H1 (cell line): ENCODE data around the gene SHROOM3. TPM values are rescaled to one million over a fixed set of nuclear protein-coding genes. Genes with fewer than 3 reads are reported as not detected.

Experiments used
- CTCF ChIA-PET: fragments of 300-600 bp; sonication (Branson Sonifier 250); formaldehyde crosslinking; loops from one replicate; lab custom pipeline; 2021; ENCODE audit not compliant: partially characterized antibody; lab: Charles Lee
- POLR2A ChIA-PET: fragments of 300-600 bp; sonication (Branson Sonifier 250); formaldehyde crosslinking; loops from one replicate; lab custom pipeline; 2021; ENCODE audit warnings: inconsistent platforms; ENCODE audit not compliant: partially characterized antibody; lab: Charles Lee
- DNase-seq, 2 experiments: peaks; one replicate each; pipeline versions ENCODE4 v3.0.0 to v3.0.0-alpha.2; 2010 to 2022; ENCODE audit warnings: low spot score in 2 of 2, low read depth in 1 of 2, mixed read lengths in 1 of 2
- FAIRE-seq: peaks from 2 replicates; lab custom pipeline; 2011; peaks lifted over from hg19 to GRCh38; lab: Jason Lieb, UNC
- H2AFZ ChIP-seq: 2 replicates; pipeline ENCODE4 v1.8.1; 2012; ENCODE audit warnings: low read length, inconsistent platforms
- H2AK5ac ChIP-seq: 2 replicates; pipeline ENCODE4 v1.6.1; 2013; ENCODE audit warnings: low read depth, low read length
- H2BK120ac ChIP-seq: replicated peaks from 2 replicates; pipeline ENCODE3; 2013; ENCODE audit warnings: low read depth, low read length, inconsistent platforms
- H2BK12ac ChIP-seq: 2 replicates; pipeline ENCODE4 v1.6.1; 2013; ENCODE audit warnings: low read depth, low read length
- H2BK15ac ChIP-seq: 2 replicates; pipeline ENCODE4 v1.6.1; 2013; ENCODE audit warnings: low read length
- H2BK20ac ChIP-seq: 2 replicates; pipeline ENCODE4 v1.6.1; 2013; ENCODE audit warnings: low read length
- H2BK5ac ChIP-seq: 2 replicates; pipeline ENCODE4 v1.6.1; 2013; ENCODE audit warnings: low read depth, low read length
- H3K14ac ChIP-seq: 2 replicates; pipeline ENCODE4 v1.6.1; 2013; ENCODE audit warnings: inconsistent platforms; ENCODE audit not compliant: insufficient read length
- H3K18ac ChIP-seq: 2 replicates; pipeline ENCODE4 v1.6.1; 2013; ENCODE audit warnings: low read length; ENCODE audit errors: extremely low read depth
- H3K23ac ChIP-seq: 2 replicates; pipeline ENCODE4 v1.6.1; 2013; ENCODE audit warnings: inconsistent platforms; ENCODE audit not compliant: insufficient read length
- H3K23me2 ChIP-seq: 2 replicates; pipeline ENCODE4 v1.6.1; 2013; ENCODE audit warnings: low read depth, low read length
- H3K27ac ChIP-seq: 2 replicates; pipeline ENCODE4 v1.6.1; 2011; ENCODE audit warnings: low read depth, low read length, inconsistent platforms
- H3K27me3 ChIP-seq, 4 experiments: replicated peaks in 1 of 4; 1 replicate in 1 of 4; 2 replicates in 3 of 4; pipeline versions ENCODE4 v1.6.1 to v1.8.1; 2011 to 2013; ENCODE audit warnings: low read length in 3 of 4, mild to moderate bottlenecking in 3 of 4, inconsistent platforms in 2 of 4, mixed read lengths in 2 of 4, moderate library complexity in 1 of 4; ENCODE audit not compliant: control insufficient read depth in 3 of 4, insufficient read depth in 3 of 4; ENCODE audit errors: extremely low read depth in 1 of 4
- H3K36me3 ChIP-seq, 4 experiments: 2 replicates each; pipeline versions ENCODE4 v1.6.1 to v1.8.1; 2011 to 2013; ENCODE audit warnings: mild to moderate bottlenecking in 4 of 4, low read length in 3 of 4, moderate library complexity in 2 of 4, control low read depth in 1 of 4, inconsistent platforms in 1 of 4; ENCODE audit not compliant: insufficient read depth in 4 of 4, control insufficient read depth in 2 of 4
- H3K4ac ChIP-seq: replicated peaks from 2 replicates; pipeline ENCODE3; 2013; ENCODE audit warnings: low read length, low read depth, mixed read lengths, inconsistent platforms; ENCODE audit not compliant: insufficient read length
- H3K4me1 ChIP-seq, 4 experiments: replicated peaks in 1 of 4; 1 replicate in 1 of 4; 2 replicates in 3 of 4; pipeline versions ENCODE4 v1.6.1 to v1.8.1; 2011 to 2013; ENCODE audit warnings: low read length in 3 of 4, inconsistent platforms in 2 of 4, mixed read lengths in 1 of 4; ENCODE audit not compliant: insufficient read depth in 4 of 4, control insufficient read depth in 3 of 4
- H3K4me2 ChIP-seq, 2 experiments: 2 replicates each; pipeline versions ENCODE4 v1.6.1 to v1.8.1; 2011 to 2013; ENCODE audit warnings: low read depth in 2 of 2, low read length in 2 of 2, control low read depth in 1 of 2, inconsistent platforms in 1 of 2, mild to moderate bottlenecking in 1 of 2; ENCODE audit not compliant: insufficient read depth in 1 of 2
- H3K4me3 ChIP-seq, 4 experiments: fragments of 200-600, 300-600 bp in 1 of 4; sonication (generic), shearing (Covaris generic), sonication (Bioruptor Twin) in 1 of 4; 2 replicates each; pipeline versions ENCODE4 v1.5.1 to v1.8.1; 2011 to 2016; ENCODE audit warnings: low read length in 4 of 4, low read depth in 3 of 4, control low read depth in 2 of 4, inconsistent platforms in 2 of 4, mild to moderate bottlenecking in 2 of 4, mixed read lengths in 1 of 4, moderate library complexity in 1 of 4; ENCODE audit not compliant: insufficient read depth in 2 of 4; ENCODE audit errors: extremely low read depth in 1 of 4
- H3K56ac ChIP-seq: replicated peaks from 2 replicates; pipeline ENCODE3; 2013; ENCODE audit warnings: low read depth, mild to moderate bottlenecking, mixed read lengths, low read length, inconsistent platforms; ENCODE audit not compliant: insufficient read length
- H3K79me1 ChIP-seq: 2 replicates; pipeline ENCODE4 v1.6.1; 2013; ENCODE audit warnings: low read depth, low read length, control low read depth
- H3K79me2 ChIP-seq, 2 experiments: 2 replicates each; pipeline versions ENCODE4 v1.6.1 to v1.8.1; 2012 to 2013; ENCODE audit warnings: low read length in 2 of 2, mild to moderate bottlenecking in 2 of 2, inconsistent platforms in 1 of 2; ENCODE audit not compliant: insufficient read depth in 2 of 2, control insufficient read depth in 1 of 2
- H3K9ac ChIP-seq, 4 experiments: replicated peaks in 1 of 4; 1 replicate in 1 of 4; 2 replicates in 3 of 4; pipeline versions ENCODE4 v1.6.1 to v1.8.1; 2011 to 2013; ENCODE audit warnings: low read depth in 3 of 4, low read length in 3 of 4, control low read depth in 2 of 4, mild to moderate bottlenecking in 2 of 4, moderate library complexity in 2 of 4, inconsistent platforms in 1 of 4; ENCODE audit errors: extremely low read depth in 1 of 4
- H3K9me3 ChIP-seq, 2 experiments: 2 replicates each; pipeline versions ENCODE4 v1.6.1 to v1.8.1; 2012 to 2013; ENCODE audit warnings: mild to moderate bottlenecking in 2 of 2, moderate library complexity in 2 of 2, control low read depth in 1 of 2, inconsistent platforms in 1 of 2, low read depth in 1 of 2, low read length in 1 of 2, mixed read lengths in 1 of 2; ENCODE audit not compliant: insufficient read depth in 2 of 2
- H4K20me1 ChIP-seq, 2 experiments: replicated peaks in 1 of 2; 2 replicates each; pipeline versions ENCODE3 to v1.8.1; 2011 to 2013; ENCODE audit warnings: inconsistent platforms in 2 of 2, low read length in 2 of 2, mild to moderate bottlenecking in 1 of 2; ENCODE audit not compliant: insufficient read depth in 2 of 2, control insufficient read depth in 1 of 2
- H4K5ac ChIP-seq: 2 replicates; pipeline ENCODE4 v1.6.1; 2013; ENCODE audit warnings: low read length, low read depth, mixed read lengths, inconsistent platforms; ENCODE audit not compliant: insufficient read length
- H4K8ac ChIP-seq: 2 replicates; pipeline ENCODE4 v1.8.0; 2013; ENCODE audit warnings: mild to moderate bottlenecking, moderate library complexity, low read length, inconsistent platforms; ENCODE audit not compliant: insufficient read depth; ENCODE audit errors: extremely low read depth
- H4K91ac ChIP-seq: replicated peaks from 2 replicates; pipeline ENCODE3; 2013; ENCODE audit warnings: low read length, mixed read lengths, inconsistent platforms; ENCODE audit not compliant: insufficient read length
- ASH2L ChIP-seq: fragments of 200-600, 300-600 bp; sonication (generic); IDR thresholded peaks from one replicate; pipeline ENCODE4 v1.7.1; 2017; ENCODE audit warnings: low read length
- CEBPB ChIP-seq: IDR thresholded peaks from 2 replicates; pipeline ENCODE4 v1.6.1; 2012; ENCODE audit warnings: low read depth, low read length
- FOSL1 ChIP-seq: IDR thresholded peaks from 2 replicates; pipeline ENCODE4 v1.6.1; 2011; ENCODE audit warnings: mild to moderate bottlenecking, low read depth, low read length, moderate library complexity; ENCODE audit not compliant: insufficient read depth
- POLR2A ChIP-seq, 2 experiments: IDR thresholded peaks; 1 replicate in 1 of 2; 2 replicates in 1 of 2; pipeline ENCODE4 v1.6.1; 2011; ENCODE audit warnings: low read depth in 2 of 2, low read length in 2 of 2, mild to moderate bottlenecking in 2 of 2; ENCODE audit errors: control extremely low read depth in 1 of 2
- SIN3A ChIP-seq, 2 experiments: IDR thresholded peaks in 1 of 2; conservative IDR thresholded peaks in 1 of 2; 2 replicates each; pipeline ENCODE4 v1.6.1; 2011 to 2012; ENCODE audit warnings: low read length in 2 of 2, improper control_type of control experiment in 1 of 2, low read depth in 1 of 2, mild to moderate bottlenecking in 1 of 2
- SIRT6 ChIP-seq: IDR thresholded peaks from one replicate; pipeline ENCODE4 v1.7.1; 2012; ENCODE audit warnings: low read length, inconsistent platforms
- SIX5 ChIP-seq: IDR thresholded peaks from 2 replicates; pipeline ENCODE4 v1.6.1; 2011; ENCODE audit warnings: mild to moderate bottlenecking, low read depth, low read length
- SP2 ChIP-seq: IDR thresholded peaks from 2 replicates; pipeline ENCODE4 v1.6.1; 2012; ENCODE audit warnings: mild to moderate bottlenecking, low read length, inconsistent platforms
- SP4 ChIP-seq: IDR thresholded peaks from 2 replicates; pipeline ENCODE4 v1.6.1; 2012; ENCODE audit warnings: low read length, inconsistent platforms
- SUZ12 ChIP-seq: fragments of 200-600 bp; sonication (generic); IDR thresholded peaks from 2 replicates; pipeline ENCODE4 v1.6.1; 2012; ENCODE audit warnings: mild to moderate bottlenecking, inconsistent platforms, low read length, moderate library complexity, mixed read lengths
- WGBS, 2 experiments: shearing (Covaris generic) in 1 of 2; methylation state at CpG; one replicate each; pipeline versions ENCODE4 v1.1.6 to v1.1.7; 2013 to 2015; ENCODE audit warnings: low lambda C conversion rate in 2 of 2, mixed read lengths in 2 of 2, inconsistent platforms in 1 of 2, low coverage in 1 of 2, missing lambda C conversion rate in 1 of 2; ENCODE audit not compliant: insufficient replicate concordance in 2 of 2, insufficient coverage in 1 of 2, insufficient read length in 1 of 2; ENCODE audit errors: extremely low coverage in 1 of 2, missing lambda C conversion rate in 1 of 2; 5-methylcytosine and 5-hydroxymethylcytosine counted together
- polyA plus RNA-seq, 7 experiments: library from polyadenylated mRNA; depleted of rRNA in 3 of 7; stranded (reverse) in 5 of 7; unstranded in 2 of 7; fragments of >200 nt in 5 of 7; fragments of 200-250 nt in 2 of 7; gene quantifications; 1 replicate in 5 of 7; 2 replicates in 1 of 7; 4 replicates in 1 of 7; pipeline versions ENCODE4 v1.2.1 to v1.2.3, GENCODE V29; 2011 to 2013; ENCODE audit warnings: missing spikeins in 2 of 7, mixed read lengths in 2 of 7
- total RNA-seq: library from RNA; stranded (reverse); fragmentation: NEBNext Ultra II Directional; extraction: Animal tissue kit (Norgen Biotek cat#: 25700); gene quantifications from 2 replicates; pipeline ENCODE4 v1.2.1, GENCODE V29; 2021
- TF ChIP-seq, protein P1 (sequence below), 3 experiments: IDR thresholded peaks; 1 replicate in 2 of 3; 2 replicates in 1 of 3; pipeline versions ENCODE4 v1.5.1 to v1.6.1; 2011; ENCODE audit warnings: low read length in 3 of 3, mild to moderate bottlenecking in 3 of 3, inconsistent platforms in 2 of 3, low read depth in 1 of 3, moderate library complexity in 1 of 3; ENCODE audit not compliant: insufficient read depth in 1 of 3; ENCODE audit errors: control extremely low read depth in 1 of 3

The SHROOM3 gene
- total and polyA plus RNA-seq, 2 of the 8 experiments (the other 6 are each of a cell fraction or from before 2014, with no cell fraction given), result 15.8 to 34.0 TPM

- no peaks in the 10 kb centered on the region for H3K36me3 ChIP-seq
- H3K27ac ChIP-seq, result no peak overlapping the region
- H2AK5ac ChIP-seq, result no peak overlapping the region
- no peaks in the 10 kb centered on the region for H3K23me2 ChIP-seq
- no peak overlapping the region for H3K14ac ChIP-seq
- no peak overlapping the region for H3K4me2 ChIP-seq
- 92% methylated on average over 10 of the region's 10 CpGs; no CpG with 5 or more reads in 1 of the 2 experiments for WGBS, 2 experiments
- 0 out of 2 replicates have a peak overlapping the region, but pooled peaks have one; percentile 18 for H2BK12ac ChIP-seq
- no peak overlapping the region; the same call in 1 of the 2 replicates for H3K18ac ChIP-seq
- no peak overlapping the region for H3K23ac ChIP-seq
- no peak overlapping the region for H3K4me3 ChIP-seq
- FAIRE-seq, result peak; percentile 69
- no peak overlapping the region for H4K5ac ChIP-seq
- no peak overlapping the region for H3K56ac ChIP-seq
- no peak overlapping the region for H4K8ac ChIP-seq
- no peaks in the 10 kb centered on the region for H3K9me3 ChIP-seq
- H4K91ac ChIP-seq, result no peak overlapping the region
- no peak overlapping the region for H2BK20ac ChIP-seq
- H3K79me2 ChIP-seq, result no peaks in the 10 kb centered on the region
- DNase-seq, result no peak
- H3K4me1 ChIP-seq, result peaks cover 0 to 3% (median 2%) of the 10 kb centered on the region in 4 experiments; a peak in 3 of 7 replicates
- H3K27me3 ChIP-seq, result no peaks in the 10 kb centered on the region
- no peak overlapping the region for H2BK5ac ChIP-seq
- no peaks in the 10 kb centered on the region for H4K20me1 ChIP-seq
- POLR2A ChIA-PET, result no interaction called here
- H3K4ac ChIP-seq, result no peak overlapping the region
- no peak overlapping the region for H2BK120ac ChIP-seq
- H2BK15ac ChIP-seq, result no peak overlapping the region
- CTCF ChIA-PET, result interaction anchor here (1.1 to 1.9 kb wide), 5 partner anchors 14 to 188 kb away, joined by 3 to 8 read pairs (median 3); no protein-coding TSS in a partner anchor
- no peaks in the 10 kb centered on the region for H3K79me1 ChIP-seq
- no peak overlapping the region for H2AFZ ChIP-seq
- H3K9ac ChIP-seq, result no peak overlapping the region
- TF ChIP-seq SP2 (no peak), SIN3A (conservative IDR thresholded peaks at IDR 0.05 in 1 of 2, IDR thresholded peaks at IDR 0.05 in 1 of 2; ENCODE audit: low read depth in 1 of 2, low read length in 2 of 2) (no peak), SUZ12 (no peak), SIRT6 (no peak), SIX5 (no peak), POLR2A (IDR thresholded peaks at IDR 0.05; ENCODE audit: control extremely low read depth in 1 of 2, low read depth in 2 of 2, low read length in 2 of 2) (no peak), CEBPB (no peak), SP4 (no peak), FOSL1 (no peak), ASH2L (no peak)
- TF ChIP-seq, protein P1, sequence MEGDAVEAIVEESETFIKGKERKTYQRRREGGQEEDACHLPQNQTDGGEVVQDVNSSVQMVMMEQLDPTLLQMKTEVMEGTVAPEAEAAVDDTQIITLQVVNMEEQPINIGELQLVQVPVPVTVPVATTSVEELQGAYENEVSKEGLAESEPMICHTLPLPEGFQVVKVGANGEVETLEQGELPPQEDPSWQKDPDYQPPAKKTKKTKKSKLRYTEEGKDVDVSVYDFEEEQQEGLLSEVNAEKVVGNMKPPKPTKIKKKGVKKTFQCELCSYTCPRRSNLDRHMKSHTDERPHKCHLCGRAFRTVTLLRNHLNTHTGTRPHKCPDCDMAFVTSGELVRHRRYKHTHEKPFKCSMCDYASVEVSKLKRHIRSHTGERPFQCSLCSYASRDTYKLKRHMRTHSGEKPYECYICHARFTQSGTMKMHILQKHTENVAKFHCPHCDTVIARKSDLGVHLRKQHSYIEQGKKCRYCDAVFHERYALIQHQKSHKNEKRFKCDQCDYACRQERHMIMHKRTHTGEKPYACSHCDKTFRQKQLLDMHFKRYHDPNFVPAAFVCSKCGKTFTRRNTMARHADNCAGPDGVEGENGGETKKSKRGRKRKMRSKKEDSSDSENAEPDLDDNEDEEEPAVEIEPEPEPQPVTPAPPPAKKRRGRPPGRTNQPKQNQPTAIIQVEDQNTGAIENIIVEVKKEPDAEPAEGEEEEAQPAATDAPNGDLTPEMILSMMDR (IDR thresholded peaks at IDR 0.05; ENCODE audit: control extremely low read depth in 1 of 3, insufficient read depth in 1 of 3, low read depth in 1 of 3, low read length in 3 of 3), result no peak
Observed at GRCh38 chr4:76570141-76570973, 135.3 kb downstream of the SHROOM3 start.
